Fibroblast of villous mesenchyme (primary cell): ENCODE results near the gene ACY1. TPM values are rescaled to one million over a fixed set of nuclear protein-coding genes. Genes with fewer than 3 reads are reported as not detected.

Experiments used
- DNase-seq: peaks from one replicate; pipeline ENCODE4 v3.0.0-alpha.2; 2010; ENCODE audit warnings: low read depth
- H3K4me3 ChIP-seq: 2 replicates; pipeline ENCODE4 v1.5.1; 2011; ENCODE audit warnings: low read depth, mild to moderate bottlenecking, low read length
- CTCF ChIP-seq: IDR thresholded peaks from 2 replicates; pipeline ENCODE4 v1.5.1; 2012; ENCODE audit warnings: low read depth, mild to moderate bottlenecking, low read length; ENCODE audit not compliant: insufficient read depth
- total RNA-seq: library from RNA; depleted of rRNA; stranded (reverse); fragments of >200 nt; gene quantifications from 2 replicates; pipeline ENCODE4 v1.2.3, GENCODE V29; 2012

The ACY1 gene
- total RNA-seq, 1 donor: 23.3 TPM

GRCh38 chr3:52015438-52016228 is 32.3 kb downstream of the ACY1 start:
- no peak for DNase-seq

GRCh38 chr3:52017586-52017985 is 34.3 kb downstream of the ACY1 start:
- TF ChIP-seq CTCF: no peak
- no peak overlapping the region for H3K4me3 ChIP-seq
- DNase-seq: no peak

More at GRCh38 chr3:52015438-52016228, 32.3 kb downstream of the ACY1 start:
- no peak for TF ChIP-seq CTCF
- no peak overlapping the region for H3K4me3 ChIP-seq

GRCh38 chr3:52018319-52019000 is 35.1 kb downstream of the ACY1 start:
- DNase-seq: no peak
- H3K4me3 ChIP-seq: no peak overlapping the region
- TF ChIP-seq CTCF: no peak

- no peak overlapping the region for H3K4me3 ChIP-seq
- DNase-seq: no peak
- no peak for TF ChIP-seq CTCF
These were observed 36.2 kb downstream of the ACY1 start for GRCh38 chr3:52019352-52020080.

- H3K4me3 ChIP-seq: no peak overlapping the region
- DNase-seq: no peak
- no peak for TF ChIP-seq CTCF
These were observed 37.5 kb downstream of the ACY1 start for GRCh38 chr3:52020796-52021195.

- H3K4me3 ChIP-seq: no peak overlapping the region
- no peak for TF ChIP-seq CTCF
- no peak for DNase-seq
These were observed 38.3 kb downstream of the ACY1 start for GRCh38 chr3:52021489-52022268.
